ENCODE data around the gene LRRC38. TPM values are rescaled to one million over a fixed set of nuclear protein-coding genes. Genes with fewer than 3 reads are reported as not detected.
"Not testable (repeated sequence)": the region's sequence is repeated elsewhere in the genome, so short reads cannot be mapped to it uniquely, and the experiment has no call there.

LRRC38 gene
- total and polyA plus RNA-seq, 5 experiments from 2014 or later = not detected

- Mint-ChIP-seq H3K4me1 (no peaks in the 10 kb centered on the region), H3K9me3 (no peaks in the 10 kb centered on the region), H3K36me3 (no peaks in the 10 kb centered on the region), H3K4me3 (no peak overlapping the region), H3K27me3 (peaks cover 0 to 2% (median 0%) of the 10 kb centered on the region in 5 donors), H3K27ac (no peak overlapping the region)
- POLR2A ChIA-PET = no interaction called here
- ATAC-seq (no peak), DNase-seq (no peak)
These were observed 70.3 kb downstream of the LRRC38 start for GRCh38 chr1:13443335-13443979.

- H3K27me3 Mint-ChIP-seq, DNase-seq, H3K4me1 Mint-ChIP-seq, H3K4me3 Mint-ChIP-seq, H3K36me3 Mint-ChIP-seq, POLR2A ChIA-PET, H3K9me3 Mint-ChIP-seq, ATAC-seq, H3K27ac Mint-ChIP-seq: not testable (repeated sequence)
These were observed 74.6 kb downstream of the LRRC38 start for GRCh38 chr1:13439104-13439783.

- H3K36me3 Mint-ChIP-seq = no peaks in the 10 kb centered on the region
- H3K4me1 Mint-ChIP-seq = no peaks in the 10 kb centered on the region
- POLR2A ChIA-PET = no interaction called here
- no peak overlapping the region for H3K27ac Mint-ChIP-seq
- no peak overlapping the region for H3K4me3 Mint-ChIP-seq
- H3K27me3 Mint-ChIP-seq = peaks cover 0 to 12% (median 0%) of the 10 kb centered on the region in 5 donors
- ATAC-seq (no peak), DNase-seq (no peak)
- H3K9me3 Mint-ChIP-seq = peaks cover 0 to 2% (median 0%) of the 10 kb centered on the region in 9 donors
These were observed 78.3 kb downstream of the LRRC38 start for GRCh38 chr1:13435458-13435857.

- H3K36me3 Mint-ChIP-seq, ATAC-seq, H3K27ac Mint-ChIP-seq, POLR2A ChIA-PET, H3K9me3 Mint-ChIP-seq, DNase-seq, H3K4me1 Mint-ChIP-seq, H3K4me3 Mint-ChIP-seq: not testable (repeated sequence)
- peaks cover 0 to 15% (median 2%) of the 10 kb centered on the region in 5 donors for H3K27me3 Mint-ChIP-seq
These were observed 80.0 kb downstream of the LRRC38 start for GRCh38 chr1:13433694-13434358.

- ATAC-seq = no peak
- Mint-ChIP-seq H3K27ac (no peak overlapping the region), H3K9me3 (no peaks in the 10 kb centered on the region), H3K4me3 (no peak overlapping the region), H3K4me1 (no peaks in the 10 kb centered on the region), H3K36me3 (no peaks in the 10 kb centered on the region), H3K27me3 (peaks cover 0 to 15% (median 2%) of the 10 kb centered on the region in 5 donors)
- DNase-seq = no peak
- POLR2A ChIA-PET = no interaction called here
These were observed 81.6 kb downstream of the LRRC38 start for GRCh38 chr1:13432251-13432650.

- Mint-ChIP-seq H3K9me3 (no peaks in the 10 kb centered on the region), H3K4me3 (no peak overlapping the region), H3K4me1 (no peaks in the 10 kb centered on the region), H3K27me3 (peaks cover 0 to 13% (median 0%) of the 10 kb centered on the region in 5 donors), H3K36me3 (no peaks in the 10 kb centered on the region), H3K27ac (no peak overlapping the region)
- ATAC-seq (no peak), DNase-seq (no peak)
- POLR2A ChIA-PET = no interaction called here
These were observed 83.3 kb downstream of the LRRC38 start for GRCh38 chr1:13430495-13430894.

Other genes with a start within 250 kb of the LRRC38 start
- not detected for gene PRAMEF8, start 228.9 kb downstream of the LRRC38 start, total RNA-seq
- not detected for gene PRAMEF8, start 228.9 kb downstream of the LRRC38 start, polyA plus RNA-seq
- gene PRAMEF33, start 210.5 kb downstream of the LRRC38 start, total RNA-seq = not detected
- not detected for gene PRAMEF33, start 210.5 kb downstream of the LRRC38 start, polyA plus RNA-seq
- gene PRAMEF15, start 198.4 kb downstream of the LRRC38 start, total RNA-seq = not detected
- not detected for gene PRAMEF15, start 198.4 kb downstream of the LRRC38 start, polyA plus RNA-seq
- not detected for gene PRAMEF14, start 166.9 kb downstream of the LRRC38 start, total RNA-seq
- gene PRAMEF14, start 166.9 kb downstream of the LRRC38 start, polyA plus RNA-seq = not detected
- gene PRAMEF19, start 142.1 kb downstream of the LRRC38 start, total RNA-seq = not detected
- not detected for gene PRAMEF19, start 142.1 kb downstream of the LRRC38 start, polyA plus RNA-seq
- gene PRAMEF17, start 124.4 kb downstream of the LRRC38 start, total RNA-seq = not detected
- not detected for gene PRAMEF17, start 124.4 kb downstream of the LRRC38 start, polyA plus RNA-seq
- not detected for gene PRAMEF20, start 103.6 kb downstream of the LRRC38 start, total RNA-seq
- gene PRAMEF20, start 103.6 kb downstream of the LRRC38 start, polyA plus RNA-seq = not detected
- not detected for gene PDPN, start 69.8 kb upstream of the LRRC38 start, total RNA-seq
- gene PDPN, start 69.8 kb upstream of the LRRC38 start, polyA plus RNA-seq = not detected
- 100 to 1,000 TPM; 145 to 146 TPM for gene PRDM2, start 186.2 kb upstream of the LRRC38 start, total RNA-seq
- 10 to 100 TPM; 16.8 to 23.0 (median 20.1) TPM for gene PRDM2, start 186.2 kb upstream of the LRRC38 start, polyA plus RNA-seq

All from naive thymus-derived CD8-positive, alpha-beta T cell (primary cell).